Measurements from ENCODE around the gene SNTG2.

Gene SNTG2

GRCh38 chr2:1319393-1319792 lies 368.7 kb downstream of the SNTG2 start:
- no peak for TF ChIP-seq TOX (CRISPR knock-in tag; IDR thresholded peaks at IDR 0.05; ENCODE audit: borderline replicate concordance)
- TF ChIP-seq CSRNP3 (CRISPR knock-in tag; IDR thresholded peaks at IDR 0.05) = no peak
- no peak for TF ChIP-seq ZC3H10 (CRISPR knock-in tag; IDR thresholded peaks at IDR 0.05)
- no peak for TF ChIP-seq CSDC2 (CRISPR knock-in tag; IDR thresholded peaks at IDR 0.05)
- TF ChIP-seq ARNTL (CRISPR knock-in tag; IDR thresholded peaks at IDR 0.05; ENCODE audit: borderline replicate concordance, low read depth) = no peak
- TF ChIP-seq RARB (CRISPR knock-in tag; IDR thresholded peaks at IDR 0.05) = no peak
- TF ChIP-seq PPARA (CRISPR knock-in tag; IDR thresholded peaks at IDR 0.05; ENCODE audit: borderline replicate concordance) = no peak
- no peak for TF ChIP-seq ZNF565 (CRISPR knock-in tag; conservative IDR thresholded peaks at IDR 0.05; ENCODE audit: low read depth)
- no peak for TF ChIP-seq CREB5 (CRISPR knock-in tag; IDR thresholded peaks at IDR 0.05; ENCODE audit: low read depth)
- no peak for TF ChIP-seq TSHZ2 (CRISPR knock-in tag; IDR thresholded peaks at IDR 0.05)
- TF ChIP-seq ESRRG (CRISPR knock-in tag; IDR thresholded peaks at IDR 0.05) = no peak
- no peak for TF ChIP-seq ZFP30 (CRISPR knock-in tag; IDR thresholded peaks at IDR 0.05)
- no peak for TF ChIP-seq SNAI2 (CRISPR knock-in tag; IDR thresholded peaks at IDR 0.05)
- no peak for TF ChIP-seq ZNF70 (CRISPR knock-in tag; IDR thresholded peaks at IDR 0.05)
- TF ChIP-seq TCF4 (CRISPR knock-in tag; IDR thresholded peaks at IDR 0.05; ENCODE audit: borderline replicate concordance) = no peak
- no peak for TF ChIP-seq GLIS3 (CRISPR knock-in tag; IDR thresholded peaks at IDR 0.05)
- TF ChIP-seq OSR1 (CRISPR knock-in tag; IDR thresholded peaks at IDR 0.05) = no peak
- no peak for TF ChIP-seq ISL1 (CRISPR knock-in tag; IDR thresholded peaks at IDR 0.05)
- TF ChIP-seq POU6F1 (CRISPR knock-in tag; IDR thresholded peaks at IDR 0.05; ENCODE audit: borderline replicate concordance, low read depth) = no peak
- TF ChIP-seq ZFP3 (CRISPR knock-in tag; IDR thresholded peaks at IDR 0.05) = no peak
- no peak for ATAC-seq

GRCh38 chr2:1321321-1321720 lies 370.7 kb downstream of the SNTG2 start:
- no peak for TF ChIP-seq OSR1 (CRISPR knock-in tag; IDR thresholded peaks at IDR 0.05)
- no peak for TF ChIP-seq TCF4 (CRISPR knock-in tag; IDR thresholded peaks at IDR 0.05; ENCODE audit: borderline replicate concordance)
- TF ChIP-seq BACH2 (CRISPR knock-in tag; IDR thresholded peaks at IDR 0.05; ENCODE audit: borderline replicate concordance) = no peak
- no peak for TF ChIP-seq ZNF565 (CRISPR knock-in tag; conservative IDR thresholded peaks at IDR 0.05; ENCODE audit: low read depth)
- no peak for TF ChIP-seq PATZ1 (CRISPR knock-in tag; IDR thresholded peaks at IDR 0.05; ENCODE audit: borderline replicate concordance)
- no peak for TF ChIP-seq PPARA (CRISPR knock-in tag; IDR thresholded peaks at IDR 0.05; ENCODE audit: borderline replicate concordance)
- no peak for TF ChIP-seq CSRNP3 (CRISPR knock-in tag; IDR thresholded peaks at IDR 0.05)
- no peak for TF ChIP-seq SNAI2 (CRISPR knock-in tag; IDR thresholded peaks at IDR 0.05)
- no peak for TF ChIP-seq ZFP3 (CRISPR knock-in tag; IDR thresholded peaks at IDR 0.05)
- no peak for TF ChIP-seq ZC3H10 (CRISPR knock-in tag; IDR thresholded peaks at IDR 0.05)
- no peak for TF ChIP-seq ISL1 (CRISPR knock-in tag; IDR thresholded peaks at IDR 0.05)
- TF ChIP-seq RARB (CRISPR knock-in tag; IDR thresholded peaks at IDR 0.05) = no peak
- no peak for ATAC-seq
